IgD-negative memory B cell (primary cell): ENCODE measurements around the gene TK1. TPM values are rescaled to one million over a fixed set of nuclear protein-coding genes. Genes with fewer than 3 reads are reported as not detected.

ENCODE experiments used
- H3K27ac Mint-ChIP-seq, 3 donors: one replicate each; pipeline ENCODE4 v1.8.0; 2020 to 2022; ENCODE audit warnings: mild to moderate bottlenecking in 3 of 3, mixed read lengths in 3 of 3, moderate library complexity in 1 of 3
- H3K27me3 Mint-ChIP-seq: one replicate; pipeline ENCODE4 v1.8.0; 2021; ENCODE audit warnings: mixed read lengths
- H3K36me3 Mint-ChIP-seq: one replicate; pipeline ENCODE4 v1.8.0; 2020; ENCODE audit warnings: mild to moderate bottlenecking, mixed read lengths
- H3K4me1 Mint-ChIP-seq, 3 donors: one replicate each; pipeline ENCODE4 v1.8.0; 2020 to 2022; ENCODE audit warnings: mixed read lengths in 3 of 3, mild to moderate bottlenecking in 1 of 3
- H3K4me3 Mint-ChIP-seq, 4 donors: one replicate each; pipeline ENCODE4 v1.8.0; 2020 to 2022; ENCODE audit warnings: mild to moderate bottlenecking in 4 of 4, mixed read lengths in 4 of 4, moderate library complexity in 3 of 4
- H3K9me3 Mint-ChIP-seq, 3 donors: one replicate each; pipeline ENCODE4 v1.8.0; 2020 to 2021; ENCODE audit warnings: mixed read lengths in 3 of 3, mild to moderate bottlenecking in 1 of 3
- polyA plus RNA-seq: library from polyadenylated mRNA; unstranded; fragments of 300-500 nt; fragmentation: Illumina TruSeq; gene quantifications from one replicate; pipeline ENCODE4 v1.2.3, GENCODE V29; 2021

TK1 gene
- polyA plus RNA-seq, 1 donor from 2014 or later = 7.0 TPM

DNA sequence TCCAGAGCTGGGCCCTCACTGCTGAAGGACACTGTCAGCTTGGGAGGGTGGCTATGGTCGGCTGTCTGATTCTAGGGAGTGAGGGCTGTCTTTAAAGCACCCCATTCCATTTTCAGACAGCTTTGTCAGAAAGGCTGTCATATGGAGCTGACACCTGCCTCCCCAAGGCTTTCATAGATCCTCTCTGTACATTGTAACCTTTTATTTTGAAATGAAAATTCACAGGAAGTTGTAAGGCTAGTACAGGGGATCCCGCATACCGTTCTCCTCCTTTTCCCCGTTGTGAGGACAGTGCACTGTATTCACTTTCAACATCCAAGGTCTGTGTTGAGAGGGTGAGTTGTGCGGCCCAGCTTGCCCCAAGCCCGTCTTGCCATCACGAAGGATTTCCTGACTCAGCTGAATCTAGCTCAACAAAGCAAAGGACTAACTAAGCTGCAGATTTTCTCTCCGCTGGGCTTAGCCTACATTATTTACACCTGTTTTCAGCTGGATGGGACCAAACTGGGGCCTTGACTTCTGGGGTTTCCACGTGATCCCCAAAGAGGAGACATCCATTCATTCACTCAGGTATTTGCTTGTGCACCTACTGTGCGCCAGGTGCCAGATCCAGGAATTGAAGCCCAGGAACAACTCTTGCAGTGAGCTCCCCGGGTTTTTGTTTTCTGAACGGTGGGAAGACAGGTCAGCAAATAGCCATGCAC is 39.4 kb upstream of the TK1 start:
- no peak overlapping the region for H3K4me3 Mint-ChIP-seq
- H3K27ac Mint-ChIP-seq = peak overlapping the region in 1 of 3 donors; percentile 32
- peaks cover 0 to 7% (median 0%) of the 10 kb centered on the region in 3 donors for H3K4me1 Mint-ChIP-seq
- H3K27me3 Mint-ChIP-seq = peaks cover 27% of the 10 kb centered on the region
- H3K36me3 Mint-ChIP-seq = peaks cover 1% of the 10 kb centered on the region
- H3K9me3 Mint-ChIP-seq = no peaks in the 10 kb centered on the region

DNA sequence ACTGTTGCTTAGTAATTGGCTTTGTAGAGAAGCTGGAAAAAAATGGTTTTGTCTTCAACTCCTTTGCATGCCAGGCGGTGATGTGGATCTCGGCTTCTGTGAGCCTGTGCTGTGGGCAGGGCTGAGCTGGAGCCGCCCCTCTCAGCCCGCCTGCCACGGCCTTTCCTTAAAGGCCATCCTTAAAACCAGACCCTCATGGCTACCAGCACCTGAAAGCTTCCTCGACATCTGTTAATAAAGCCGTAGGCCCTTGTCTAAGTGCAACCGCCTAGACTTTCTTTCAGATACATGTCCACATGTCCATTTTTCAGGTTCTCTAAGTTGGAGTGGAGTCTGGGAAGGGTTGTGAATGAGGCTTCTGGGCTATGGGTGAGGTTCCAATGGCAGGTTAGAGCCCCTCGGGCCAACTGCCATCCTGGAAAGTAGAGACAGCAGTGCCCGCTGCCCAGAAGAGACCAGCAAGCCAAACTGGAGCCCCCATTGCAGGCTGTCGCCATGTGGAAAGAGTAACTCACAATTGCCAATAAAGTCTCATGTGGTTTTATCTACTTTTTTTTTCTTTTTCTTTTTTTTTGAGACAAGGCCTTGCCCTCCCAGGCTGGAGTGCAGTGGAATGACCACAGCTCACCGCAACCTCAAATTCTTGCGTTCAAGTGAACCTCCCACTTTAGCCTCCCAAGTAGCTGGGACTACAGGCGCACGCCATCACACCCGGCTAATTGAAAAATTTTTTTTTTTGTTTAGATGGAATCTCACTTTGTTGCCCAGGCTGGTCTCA is 38.4 kb upstream of the TK1 start:
- Mint-ChIP-seq H3K4me1 (peaks cover 0 to 3% (median 0%) of the 10 kb centered on the region in 3 donors), H3K27me3 (peaks cover 18% of the 10 kb centered on the region), H3K4me3 (no peak overlapping the region), H3K9me3 (no peaks in the 10 kb centered on the region), H3K27ac (peak overlapping the region in 1 of 3 donors; percentile 32), H3K36me3 (peaks cover 1% of the 10 kb centered on the region)

DNA sequence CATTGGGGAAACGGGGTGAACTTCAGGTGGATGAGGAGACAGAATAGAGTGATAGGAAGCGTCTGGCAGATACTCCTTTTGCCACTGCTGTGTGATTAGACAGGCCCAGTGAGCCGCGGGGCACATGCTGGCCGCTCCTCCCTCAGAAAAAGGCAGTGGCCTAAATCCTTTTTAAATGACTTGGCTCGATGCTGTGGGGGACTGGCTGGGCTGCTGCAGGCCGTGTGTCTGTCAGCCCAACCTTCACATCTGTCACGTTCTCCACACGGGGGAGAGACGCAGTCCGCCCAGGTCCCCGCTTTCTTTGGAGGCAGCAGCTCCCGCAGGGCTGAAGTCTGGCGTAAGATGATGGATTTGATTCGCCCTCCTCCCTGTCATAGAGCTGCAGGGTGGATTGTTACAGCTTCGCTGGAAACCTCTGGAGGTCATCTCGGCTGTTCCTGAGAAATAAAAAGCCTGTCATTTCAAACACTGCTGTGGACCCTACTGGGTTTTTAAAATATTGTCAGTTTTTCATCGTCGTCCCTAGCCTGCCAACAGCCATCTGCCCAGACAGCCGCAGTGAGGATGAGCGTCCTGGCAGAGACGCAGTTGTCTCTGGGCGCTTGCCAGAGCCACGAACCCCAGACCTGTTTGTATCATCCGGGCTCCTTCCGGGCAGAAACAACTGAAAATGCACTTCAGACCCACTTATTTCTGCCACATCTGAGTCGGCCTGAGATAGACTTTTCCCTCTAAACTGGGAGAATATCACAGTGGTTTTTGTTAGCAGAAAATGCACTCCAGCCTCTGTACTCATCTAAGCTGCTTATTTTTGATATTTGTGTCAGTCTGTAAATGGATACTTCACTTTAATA is 37.6 kb upstream of the TK1 start:
- no peak overlapping the region for H3K4me3 Mint-ChIP-seq
- H3K36me3 Mint-ChIP-seq = peaks cover 1% of the 10 kb centered on the region
- no peaks in the 10 kb centered on the region for H3K9me3 Mint-ChIP-seq
- H3K27ac Mint-ChIP-seq = no peak overlapping the region
- H3K4me1 Mint-ChIP-seq = peaks cover 0 to 3% (median 0%) of the 10 kb centered on the region in 3 donors
- peaks cover 13% of the 10 kb centered on the region for H3K27me3 Mint-ChIP-seq

DNA sequence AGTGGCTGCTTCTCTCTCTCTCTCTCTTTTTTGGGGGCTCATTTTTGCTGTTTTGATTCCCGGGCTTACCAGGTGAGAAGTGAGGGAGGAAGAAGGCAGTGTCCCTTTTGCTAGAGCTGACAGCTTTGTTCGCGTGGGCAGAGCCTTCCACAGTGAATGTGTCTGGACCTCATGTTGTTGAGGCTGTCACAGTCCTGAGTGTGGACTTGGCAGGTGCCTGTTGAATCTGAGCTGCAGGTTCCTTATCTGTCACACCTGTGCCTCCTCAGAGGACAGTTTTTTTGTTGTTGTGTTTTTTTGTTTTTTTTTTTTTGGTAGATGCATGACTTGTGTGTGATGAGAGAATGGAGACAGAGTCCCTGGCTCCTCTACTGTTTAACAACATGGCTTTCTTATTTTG is 36.9 kb upstream of the TK1 start:
- Mint-ChIP-seq H3K9me3 (no peaks in the 10 kb centered on the region), H3K4me3 (no peak overlapping the region), H3K4me1 (peaks cover 0 to 3% (median 0%) of the 10 kb centered on the region in 3 donors), H3K36me3 (peaks cover 3% of the 10 kb centered on the region), H3K27me3 (peaks cover 13% of the 10 kb centered on the region), H3K27ac (no peak overlapping the region)

DNA sequence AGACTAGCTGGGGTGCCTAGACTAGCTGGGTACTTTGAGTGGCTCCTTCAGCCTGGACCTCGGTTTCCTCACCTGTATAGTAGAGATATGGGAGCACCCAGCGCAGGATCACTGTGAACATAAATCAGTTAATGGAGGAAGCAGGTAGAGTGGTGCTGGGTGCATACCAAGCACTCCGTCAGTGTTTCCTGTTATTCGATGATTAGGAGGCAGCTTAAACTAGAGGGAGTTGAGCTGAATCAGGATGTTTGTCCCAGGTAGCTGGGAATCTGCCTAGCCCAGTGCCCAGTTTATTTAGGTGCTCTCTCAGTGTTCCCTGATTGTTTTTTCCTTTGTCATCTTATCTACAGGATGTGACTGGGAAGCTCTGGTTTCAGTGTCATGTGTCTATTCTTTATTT is 36.2 kb upstream of the TK1 start:
- no peak overlapping the region for H3K27ac Mint-ChIP-seq

DNA sequence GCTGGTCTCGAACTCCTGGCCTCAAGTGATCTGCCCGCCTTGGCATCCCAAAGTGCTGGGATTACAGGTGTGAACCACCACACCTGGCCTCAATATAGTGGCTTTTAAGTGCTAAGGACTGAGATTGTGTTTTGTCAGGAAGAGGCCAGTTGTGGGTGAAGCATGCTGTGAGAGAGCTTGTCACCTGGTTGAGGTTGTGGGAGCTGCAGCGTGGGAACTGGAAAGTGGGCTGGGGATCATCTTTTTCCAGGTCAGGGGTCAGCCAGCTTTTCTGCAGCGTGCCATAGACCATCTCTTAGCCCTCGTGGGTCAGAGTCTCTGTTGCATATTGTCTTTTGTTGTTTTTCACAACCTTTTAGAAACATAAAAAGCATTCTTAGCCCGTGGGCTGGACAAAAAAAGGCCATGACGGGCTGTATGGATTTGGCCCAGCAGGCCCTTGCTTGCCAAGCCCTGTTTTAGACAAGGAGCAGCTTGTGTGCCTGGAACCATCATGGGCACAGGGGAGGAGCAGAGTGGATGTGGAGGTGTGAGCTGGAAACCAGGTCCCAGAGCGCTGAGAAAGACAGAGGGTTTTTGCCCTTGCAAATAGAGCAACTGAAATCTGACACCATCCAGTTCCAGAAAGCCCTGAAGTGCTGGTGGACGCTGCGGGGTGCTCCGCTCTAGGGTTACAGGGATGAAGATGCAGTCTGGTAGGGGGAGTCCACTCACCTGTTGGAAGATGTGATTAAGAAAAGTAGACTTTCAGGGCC is 32.7 kb upstream of the TK1 start:
- Mint-ChIP-seq H3K27me3 (no peaks in the 10 kb centered on the region), H3K4me1 (peaks cover 0 to 3% (median 0%) of the 10 kb centered on the region in 3 donors), H3K4me3 (no peak overlapping the region), H3K9me3 (no peaks in the 10 kb centered on the region), H3K36me3 (peaks cover 3% of the 10 kb centered on the region), H3K27ac (peak overlapping the region in 1 of 3 donors; percentile 18)

More for the DNA sequence above, 36.2 kb upstream of the TK1 start:
- no peak overlapping the region for H3K4me3 Mint-ChIP-seq
- peaks cover 3% of the 10 kb centered on the region for H3K36me3 Mint-ChIP-seq
- H3K9me3 Mint-ChIP-seq = no peaks in the 10 kb centered on the region
- H3K27me3 Mint-ChIP-seq = peaks cover 13% of the 10 kb centered on the region
- H3K4me1 Mint-ChIP-seq = peaks cover 0 to 3% (median 0%) of the 10 kb centered on the region in 3 donors

DNA sequence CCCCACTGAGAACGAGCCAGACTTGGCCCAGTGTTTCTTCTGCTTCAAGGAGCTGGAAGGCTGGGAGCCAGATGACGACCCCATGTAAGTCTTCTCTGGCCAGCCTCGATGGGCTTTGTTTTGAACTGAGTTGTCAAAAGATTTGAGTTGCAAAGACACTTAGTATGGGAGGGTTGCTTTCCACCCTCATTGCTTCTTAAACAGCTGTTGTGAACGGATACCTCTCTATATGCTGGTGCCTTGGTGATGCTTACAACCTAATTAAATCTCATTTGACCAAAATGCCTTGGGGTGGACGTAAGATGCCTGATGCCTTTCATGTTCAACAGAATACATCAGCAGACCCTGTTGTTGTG is 27.8 kb upstream of the TK1 start:
- no peaks in the 10 kb centered on the region for H3K9me3 Mint-ChIP-seq
- no peaks in the 10 kb centered on the region for H3K27me3 Mint-ChIP-seq
- H3K27ac Mint-ChIP-seq = no peak overlapping the region
- H3K4me1 Mint-ChIP-seq = peaks cover 0 to 5% (median 3%) of the 10 kb centered on the region in 3 donors
- peaks cover 2% of the 10 kb centered on the region for H3K36me3 Mint-ChIP-seq
- H3K4me3 Mint-ChIP-seq = peak overlapping the region in 3 of 4 donors; percentile 75 to 84 (median 79)

DNA sequence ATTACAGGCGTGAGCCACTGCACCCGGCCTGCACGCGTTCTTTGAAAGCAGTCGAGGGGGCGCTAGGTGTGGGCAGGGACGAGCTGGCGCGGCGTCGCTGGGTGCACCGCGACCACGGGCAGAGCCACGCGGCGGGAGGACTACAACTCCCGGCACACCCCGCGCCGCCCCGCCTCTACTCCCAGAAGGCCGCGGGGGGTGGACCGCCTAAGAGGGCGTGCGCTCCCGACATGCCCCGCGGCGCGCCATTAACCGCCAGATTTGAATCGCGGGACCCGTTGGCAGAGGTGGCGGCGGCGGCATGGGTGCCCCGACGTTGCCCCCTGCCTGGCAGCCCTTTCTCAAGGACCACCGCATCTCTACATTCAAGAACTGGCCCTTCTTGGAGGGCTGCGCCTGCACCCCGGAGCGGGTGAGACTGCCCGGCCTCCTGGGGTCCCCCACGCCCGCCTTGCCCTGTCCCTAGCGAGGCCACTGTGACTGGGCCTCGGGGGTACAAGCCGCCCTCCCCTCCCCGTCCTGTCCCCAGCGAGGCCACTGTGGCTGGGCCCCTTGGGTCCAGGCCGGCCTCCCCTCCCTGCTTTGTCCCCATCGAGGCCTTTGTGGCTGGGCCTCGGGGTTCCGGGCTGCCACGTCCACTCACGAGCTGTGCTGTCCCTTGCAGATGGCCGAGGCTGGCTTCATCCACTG is 27.3 kb upstream of the TK1 start, which contains the start of gene BIRC5:
TSS of gene BIRC5 (plus strand) at position 238 of the 690 bp plus-strand sequence. CDS start at position 302, 64 bp downstream.
- Mint-ChIP-seq H3K27me3 (no peaks in the 10 kb centered on the region), H3K4me1 (peaks cover 0 to 5% (median 3%) of the 10 kb centered on the region in 3 donors), H3K9me3 (no peaks in the 10 kb centered on the region), H3K36me3 (peaks cover 2% of the 10 kb centered on the region), H3K27ac (no peak within 1 kb of the TSS), H3K4me3 (peak within 1 kb of the TSS in 3 of 4 donors; percentile 75 to 84 (median 79))

DNA sequence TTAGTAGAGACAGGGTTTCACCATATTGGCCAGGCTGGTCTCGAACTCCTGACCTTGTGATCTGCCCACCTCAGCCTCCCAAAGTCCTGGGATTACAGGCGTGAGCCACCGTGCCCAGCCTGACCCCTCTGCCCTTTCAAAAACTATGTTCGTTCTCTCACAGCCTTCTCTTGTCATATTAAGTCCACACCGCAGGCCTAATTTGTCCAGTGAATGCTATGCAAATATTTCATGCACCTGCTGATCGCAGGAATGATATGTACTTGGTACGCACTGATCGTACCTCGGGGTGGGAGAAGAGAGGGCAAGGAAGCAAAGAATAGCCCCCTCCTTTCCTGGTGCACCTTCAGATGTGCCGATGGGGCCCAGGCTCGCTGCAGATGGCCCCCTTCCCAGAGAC is 24.2 kb upstream of the TK1 start:
- peaks cover 2% of the 10 kb centered on the region for H3K36me3 Mint-ChIP-seq

DNA sequence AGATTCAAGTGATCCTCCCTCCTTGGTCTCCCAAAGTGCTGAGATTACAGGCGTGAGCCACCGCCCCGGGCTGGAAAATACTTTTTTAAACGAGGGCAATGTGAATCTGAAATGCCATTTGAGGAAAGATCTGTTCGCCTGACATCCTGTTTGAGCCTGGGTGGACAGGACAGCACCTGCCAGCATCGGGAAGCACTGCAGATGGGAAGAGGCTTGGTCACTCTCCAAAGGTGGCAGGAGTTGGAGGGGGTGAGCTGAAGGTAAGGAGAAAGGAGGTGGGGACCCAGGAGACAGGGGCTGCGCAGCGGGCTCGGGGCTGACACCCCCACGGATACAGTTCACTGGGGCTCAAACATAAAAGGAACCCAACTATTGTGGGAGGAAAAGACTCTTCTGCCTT is 23.3 kb upstream of the TK1 start:
- Mint-ChIP-seq H3K27me3 (no peaks in the 10 kb centered on the region), H3K36me3 (peaks cover 2% of the 10 kb centered on the region), H3K27ac (no peak overlapping the region), H3K4me1 (peaks cover 0 to 6% (median 5%) of the 10 kb centered on the region in 3 donors), H3K9me3 (no peaks in the 10 kb centered on the region), H3K4me3 (no peak overlapping the region)

More for the DNA sequence above, 24.2 kb upstream of the TK1 start:
- Mint-ChIP-seq H3K27me3 (no peaks in the 10 kb centered on the region), H3K4me3 (peak overlapping the region in 1 of 4 donors; percentile 45), H3K9me3 (no peaks in the 10 kb centered on the region), H3K4me1 (peaks cover 0 to 6% (median 5%) of the 10 kb centered on the region in 3 donors), H3K27ac (no peak overlapping the region)

DNA sequence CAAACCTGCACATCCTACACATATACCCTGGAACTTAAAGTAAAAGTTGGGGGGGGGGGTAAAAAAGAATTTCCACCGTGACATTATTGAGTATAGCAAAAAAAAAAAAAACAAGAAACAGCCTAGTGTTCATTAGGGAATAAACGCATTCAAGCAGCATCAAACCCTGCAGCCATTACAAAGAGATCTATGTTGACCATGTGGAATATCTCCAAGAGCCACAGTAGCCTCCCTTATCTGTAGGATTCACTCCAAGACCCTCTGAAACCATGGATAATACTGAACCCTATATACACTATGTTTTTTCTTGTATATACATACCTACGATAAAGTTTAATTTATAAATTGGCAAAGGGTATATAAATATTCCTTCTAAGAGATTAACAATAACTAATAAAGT is 21.6 kb upstream of the TK1 start:
- H3K27ac Mint-ChIP-seq = no peak overlapping the region
- H3K27me3 Mint-ChIP-seq = no peaks in the 10 kb centered on the region
- no peak overlapping the region for H3K4me3 Mint-ChIP-seq
- H3K4me1 Mint-ChIP-seq = peaks cover 0 to 3% (median 0%) of the 10 kb centered on the region in 3 donors
- no peaks in the 10 kb centered on the region for H3K9me3 Mint-ChIP-seq
- H3K36me3 Mint-ChIP-seq = peaks cover 5% of the 10 kb centered on the region

DNA sequence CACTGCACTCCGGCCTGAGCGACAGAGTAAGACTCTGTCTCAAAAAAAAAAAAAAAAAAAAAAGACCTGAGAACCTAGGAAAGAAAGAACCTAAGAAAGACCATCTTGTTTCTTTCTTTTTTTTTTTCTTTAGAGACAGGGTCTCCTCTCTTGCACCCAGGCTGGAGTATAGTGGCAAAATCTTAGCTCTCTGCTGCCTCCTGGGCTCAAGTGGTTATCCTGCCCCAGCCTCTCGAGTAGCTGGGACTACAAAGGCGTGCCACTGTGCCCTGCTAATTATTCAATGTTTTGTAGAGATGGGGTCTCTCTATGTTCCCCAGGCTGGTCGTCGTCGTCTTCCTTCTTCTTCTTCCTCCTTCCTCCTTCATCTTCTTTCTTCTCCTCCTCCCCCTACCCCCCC is 19.4 kb upstream of the TK1 start:
- no peaks in the 10 kb centered on the region for H3K9me3 Mint-ChIP-seq
- H3K27ac Mint-ChIP-seq = peak overlapping the region in 1 of 3 donors; percentile 86
- peaks cover 0 to 3% (median 0%) of the 10 kb centered on the region in 3 donors for H3K4me1 Mint-ChIP-seq
- H3K27me3 Mint-ChIP-seq = no peaks in the 10 kb centered on the region
- peaks cover 5% of the 10 kb centered on the region for H3K36me3 Mint-ChIP-seq
- H3K4me3 Mint-ChIP-seq = no peak overlapping the region

DNA sequence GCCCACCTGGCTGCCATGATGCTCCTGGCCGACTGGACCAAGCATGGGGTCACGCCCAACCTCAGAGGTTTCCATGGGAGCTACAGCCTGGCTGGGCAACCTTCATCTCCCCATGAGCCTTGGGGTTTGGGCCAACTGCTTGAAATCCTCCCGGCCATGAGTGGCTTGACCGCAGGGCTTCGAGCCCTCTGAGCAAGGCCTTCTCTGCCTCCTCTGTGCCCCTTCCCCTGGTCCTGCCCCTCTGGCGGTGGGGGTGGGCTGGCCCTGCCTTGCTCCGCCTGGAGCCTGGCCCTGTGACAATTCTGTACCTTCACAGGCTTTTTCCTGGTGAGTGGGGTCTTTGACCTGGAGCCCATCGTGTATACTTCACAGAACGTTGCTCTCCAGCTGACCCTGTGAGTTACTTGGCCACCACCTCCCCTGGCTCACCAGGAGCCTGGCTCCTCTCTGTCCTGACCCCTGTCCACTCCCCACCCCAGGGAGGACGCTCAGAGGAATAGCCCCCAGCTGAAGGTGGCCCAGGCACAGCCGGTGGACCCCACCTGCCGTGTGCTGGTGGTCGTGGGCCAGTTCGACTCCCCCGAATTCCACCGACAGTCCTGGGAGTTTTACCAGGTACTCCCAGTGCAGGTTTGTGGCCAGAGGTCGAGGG is 18.4 kb upstream of the TK1 start:
- peaks cover 0 to 3% (median 0%) of the 10 kb centered on the region in 3 donors for H3K4me1 Mint-ChIP-seq
- H3K27me3 Mint-ChIP-seq = no peaks in the 10 kb centered on the region
- no peaks in the 10 kb centered on the region for H3K9me3 Mint-ChIP-seq
- no peak overlapping the region for H3K27ac Mint-ChIP-seq
- no peak overlapping the region for H3K4me3 Mint-ChIP-seq
- H3K36me3 Mint-ChIP-seq = peaks cover 5% of the 10 kb centered on the region
